H9 (cell line): ENCODE results near the gene SLC16A13. TPM values are rescaled to one million over a fixed set of nuclear protein-coding genes. Genes with fewer than 3 reads are reported as not detected.

Experiments used
- DNase-seq: peaks from one replicate; pipeline ENCODE4 v3.0.0-alpha.2; 2017
- H2AFZ ChIP-seq: one replicate; pipeline ENCODE4 v1.6.1; 2013; ENCODE audit warnings: mild to moderate bottlenecking, low read length, control low read depth, moderate library complexity
- H2AK5ac ChIP-seq: 2 replicates; pipeline ENCODE4 v1.6.1; 2013; ENCODE audit warnings: low read length, control low read depth, mixed read lengths; ENCODE audit not compliant: insufficient read length
- H2BK120ac ChIP-seq: one replicate; pipeline ENCODE4 v1.6.1; 2013; ENCODE audit warnings: low read depth, mild to moderate bottlenecking, low read length, control low read depth, inconsistent platforms; ENCODE audit not compliant: poor library complexity, severe bottlenecking
- H2BK12ac ChIP-seq: 2 replicates; pipeline ENCODE4 v1.6.1; 2013; ENCODE audit warnings: low read length, control low read depth, mixed read lengths, low read depth; ENCODE audit not compliant: insufficient read length
- H2BK15ac ChIP-seq: 2 replicates; pipeline ENCODE4 v1.6.1; 2013; ENCODE audit warnings: low read depth, low read length, control low read depth
- H2BK20ac ChIP-seq: one replicate; pipeline ENCODE4 v1.6.1; 2013; ENCODE audit warnings: low read depth, mild to moderate bottlenecking, low read length, control low read depth, inconsistent platforms; ENCODE audit not compliant: poor library complexity, severe bottlenecking
- H2BK5ac ChIP-seq: 2 replicates; pipeline ENCODE4 v1.6.1; 2013; ENCODE audit warnings: low read length, control low read depth, mixed read lengths; ENCODE audit not compliant: insufficient read length
- H3K14ac ChIP-seq: 2 replicates; pipeline ENCODE4 v1.6.1; 2013; ENCODE audit warnings: low read length, control low read depth; ENCODE audit not compliant: insufficient read depth
- H3K18ac ChIP-seq: 2 replicates; pipeline ENCODE4 v1.6.1; 2013; ENCODE audit warnings: low read depth, mild to moderate bottlenecking, mixed read lengths, low read length, control low read depth; ENCODE audit not compliant: insufficient read length
- H3K23ac ChIP-seq: 2 replicates; pipeline ENCODE4 v1.6.1; 2013; ENCODE audit warnings: low read length, control low read depth, mixed read lengths, low read depth; ENCODE audit not compliant: insufficient read length
- H3K23me2 ChIP-seq: 2 replicates; pipeline ENCODE4 v1.6.1; 2013; ENCODE audit warnings: low read depth, mild to moderate bottlenecking, mixed read lengths, low read length, control low read depth; ENCODE audit not compliant: insufficient read length, poor library complexity, severe bottlenecking
- H3K27ac ChIP-seq: 2 replicates; pipeline ENCODE4 v1.5.1; 2013; ENCODE audit warnings: low read length, control low read depth, mixed read lengths, low read depth; ENCODE audit not compliant: insufficient read length
- H3K27me3 ChIP-seq: 2 replicates; pipeline ENCODE4 v1.6.1; 2013; ENCODE audit warnings: low read length, control low read depth, inconsistent platforms; ENCODE audit not compliant: insufficient read depth
- H3K4ac ChIP-seq: 2 replicates; pipeline ENCODE4 v1.6.1; 2013; ENCODE audit warnings: low read depth, mild to moderate bottlenecking, control low read depth, inconsistent platforms, low read length, moderate library complexity
- H3K4me1 ChIP-seq: 2 replicates; pipeline ENCODE4 v1.6.1; 2013; ENCODE audit warnings: low read length, control low read depth, inconsistent platforms; ENCODE audit not compliant: insufficient read depth
- H3K4me2 ChIP-seq: 2 replicates; pipeline ENCODE4 v1.6.1; 2013; ENCODE audit warnings: low read length, control low read depth, mixed read lengths; ENCODE audit not compliant: insufficient read length, insufficient read depth
- H3K56ac ChIP-seq: 2 replicates; pipeline ENCODE4 v1.6.1; 2013; ENCODE audit warnings: low read depth, mild to moderate bottlenecking, mixed read lengths, low read length, control low read depth; ENCODE audit not compliant: insufficient read length
- H3K79me1 ChIP-seq: 2 replicates; pipeline ENCODE4 v1.6.1; 2013; ENCODE audit warnings: low read depth, mild to moderate bottlenecking, moderate library complexity, low read length, control low read depth, inconsistent platforms; ENCODE audit not compliant: insufficient read depth, poor library complexity, severe bottlenecking
- H3K79me2 ChIP-seq: 2 replicates; pipeline ENCODE4 v1.6.1; 2013; ENCODE audit warnings: low read length, control low read depth, inconsistent platforms; ENCODE audit not compliant: insufficient read depth
- H3K9ac ChIP-seq: 2 replicates; pipeline ENCODE4 v1.6.1; 2013; ENCODE audit warnings: low read length, control low read depth, mixed read lengths; ENCODE audit not compliant: insufficient read length; ENCODE audit errors: extremely low read depth
- H3K9me3 ChIP-seq: one replicate; pipeline ENCODE4 v1.6.1; 2013; ENCODE audit warnings: low read depth, low read length, inconsistent platforms; ENCODE audit not compliant: control insufficient read depth
- H3T11ph ChIP-seq: one replicate; pipeline ENCODE4 v1.6.1; 2013; ENCODE audit warnings: mild to moderate bottlenecking, low read length, control low read depth, inconsistent platforms
- H4K20me1 ChIP-seq: one replicate; pipeline ENCODE4 v1.6.1; 2013; ENCODE audit not compliant: control insufficient read depth, insufficient read length, insufficient read depth
- H4K5ac ChIP-seq: 2 replicates; pipeline ENCODE4 v1.6.1; 2013; ENCODE audit warnings: low read depth, mild to moderate bottlenecking, mixed read lengths, low read length, control low read depth; ENCODE audit not compliant: insufficient read length
- H4K8ac ChIP-seq: replicated peaks from 2 replicates; pipeline ENCODE4 v1.6.1; 2013; ENCODE audit warnings: low read length, control low read depth, mixed read lengths, low read depth; ENCODE audit not compliant: insufficient read length
- H4K91ac ChIP-seq: 2 replicates; pipeline ENCODE4 v1.6.1; 2013; ENCODE audit warnings: low read depth, mild to moderate bottlenecking, moderate library complexity, mixed read lengths, low read length, control low read depth; ENCODE audit not compliant: insufficient read length
- H3K27ac Mint-ChIP-seq, 3 experiments: 2 replicates in 2 of 3; 3 replicates in 1 of 3; pipeline ENCODE4 v1.8.0; 2020 to 2021; ENCODE audit warnings: mixed read lengths in 3 of 3, mild to moderate bottlenecking in 1 of 3, moderate library complexity in 1 of 3
- H3K27me3 Mint-ChIP-seq: 2 replicates; pipeline ENCODE4 v1.8.0; 2021; ENCODE audit warnings: low read depth, mild to moderate bottlenecking, moderate library complexity, mixed read lengths
- H3K36me3 Mint-ChIP-seq, 3 experiments: 2 replicates in 2 of 3; 3 replicates in 1 of 3; pipeline ENCODE4 v1.8.0; 2020 to 2021; ENCODE audit warnings: low read depth in 3 of 3, mixed read lengths in 3 of 3; ENCODE audit not compliant: insufficient read depth in 1 of 3
- H3K4me1 Mint-ChIP-seq, 2 experiments: 2 replicates each; pipeline ENCODE4 v1.8.0; 2020; ENCODE audit warnings: mixed read lengths in 2 of 2
- H3K4me3 Mint-ChIP-seq, 2 experiments: 2 replicates in 1 of 2; 3 replicates in 1 of 2; pipeline ENCODE4 v1.8.0; 2020 to 2021; ENCODE audit warnings: mild to moderate bottlenecking in 2 of 2, mixed read lengths in 2 of 2, moderate library complexity in 1 of 2
- H3K9me3 Mint-ChIP-seq, 2 experiments: 2 replicates in 1 of 2; 3 replicates in 1 of 2; pipeline ENCODE4 v1.8.0; 2020; ENCODE audit warnings: mild to moderate bottlenecking in 2 of 2, mixed read lengths in 2 of 2, moderate library complexity in 1 of 2
- CTCF ChIP-seq: fragments of 200-600 bp; sonication (generic); conservative IDR thresholded peaks from 3 replicates; pipeline ENCODE4 v1.8.0; 2021; ENCODE audit warnings: antibody characterized with exemption, mild to moderate bottlenecking
- WGBS: extraction: QIAGEN DNeasy Blood & Tissue Kit; methylation state at CpG from one replicate; pipeline ENCODE4 v1.1.7; 2013; ENCODE audit warnings: missing lambda C conversion rate, low lambda C conversion rate, mixed read lengths; ENCODE audit not compliant: insufficient read length; ENCODE audit errors: extremely low coverage; 5-methylcytosine and 5-hydroxymethylcytosine counted together
- total RNA-seq: library from RNA; stranded (reverse); gene quantifications from 2 replicates; pipeline ENCODE4 v1.2.1, GENCODE V29; 2021

SLC16A13 gene
- total RNA-seq, 1 experiment from 2014 or later: 6.1 TPM

- H3K4me3 Mint-ChIP-seq: peak overlapping the region; percentile 93 to 97
- H4K91ac ChIP-seq: no peak overlapping the region
- H2BK15ac ChIP-seq: no peak overlapping the region
- H2AFZ ChIP-seq: no peak overlapping the region
- peaks cover 11% of the 10 kb centered on the region for H3K79me1 ChIP-seq
- H2BK5ac ChIP-seq: no peak overlapping the region
- no peak overlapping the region for H2BK20ac ChIP-seq
- no peak overlapping the region for H2BK120ac ChIP-seq
- H3T11ph ChIP-seq: no peak overlapping the region
- H3K4ac ChIP-seq: no peak overlapping the region
- no peak overlapping the region for H4K5ac ChIP-seq
- H3K79me2 ChIP-seq: no peaks in the 10 kb centered on the region; the same call in 1 of the 2 replicates
- peaks cover 21 to 35% of the 10 kb centered on the region in 2 experiments for H3K4me1 Mint-ChIP-seq
- H3K27ac ChIP-seq: no peak overlapping the region
- DNase-seq: no peak
- H3K14ac ChIP-seq: no peak overlapping the region
- no peak overlapping the region for H2BK12ac ChIP-seq
- peaks cover 13% of the 10 kb centered on the region for H3K23me2 ChIP-seq
- TF ChIP-seq CTCF: no peak
- H3K23ac ChIP-seq: no peak overlapping the region
- no peak overlapping the region for H3K9ac ChIP-seq
- H3K27ac Mint-ChIP-seq: peak overlapping the region in 1 of 3 experiments; percentile 100; a peak in 2 of 7 replicates
- peaks cover 7 to 12% (median 8%) of the 10 kb centered on the region in 3 experiments; a peak in 5 of 7 replicates for H3K36me3 Mint-ChIP-seq
- H3K9me3 ChIP-seq: no peaks in the 10 kb centered on the region
- H3K4me1 ChIP-seq: no peaks in the 10 kb centered on the region
- no peaks in the 10 kb centered on the region for H3K9me3 Mint-ChIP-seq
- no CpG with 5 or more reads among the region's 14 CpGs for WGBS
- H4K8ac ChIP-seq: no peak overlapping the region
- H4K20me1 ChIP-seq: no peaks in the 10 kb centered on the region
- H3K56ac ChIP-seq: no peak overlapping the region
- no peaks in the 10 kb centered on the region for H3K27me3 ChIP-seq
- H3K27me3 Mint-ChIP-seq: no peaks in the 10 kb centered on the region; the same call in 1 of the 2 replicates
- no peak overlapping the region for H3K18ac ChIP-seq
- no peak overlapping the region for H2AK5ac ChIP-seq
- peak overlapping the region; percentile 70 for H3K4me2 ChIP-seq
These were observed 24.4 kb upstream of the SLC16A13 start for GRCh38 chr17:7011415-7011814.
